A549 (cell line): ENCODE measurements around the gene TEKT3. TPM values are rescaled to one million over a fixed set of nuclear protein-coding genes. Genes with fewer than 3 reads are reported as not detected.

ENCODE experiments used
- ATAC-seq, 2 experiments: fragments of 200-7000 bp in 1 of 2; fragments of >200 bp in 1 of 2; cut with Nextera tagmentation in 1 of 2; cut with Tn5 transposase in 1 of 2; 3 replicates each; pipeline versions ENCODE4 v1.8.0 to v1.9.1; 2018 to 2020; ENCODE audit warnings: mild to moderate bottlenecking in 1 of 2, moderate library complexity in 1 of 2
- CTCF ChIA-PET: fragments of 300-600 bp; sonication (Branson Sonifier 250); formaldehyde crosslinking; extraction: SDS; loops from one replicate; lab custom pipeline; 2021; ENCODE audit warnings: antibody characterized with exemption, inconsistent platforms; lab: Yijun Ruan, JAX
- POLR2A ChIA-PET: fragments of 350-600 bp; formaldehyde crosslinking; extraction: SDS; loops from one replicate; lab custom pipeline; 2021; ENCODE audit warnings: antibody characterized with exemption, inconsistent platforms; lab: Yijun Ruan, JAX
- DNase-seq, 2 experiments: peaks; one replicate each; pipeline versions ENCODE4 v3.0.0 to v3.0.0-alpha.2; 2011 to 2016; ENCODE audit warnings: low read depth in 1 of 2, low spot score in 1 of 2
- FAIRE-seq: peaks from 2 replicates; lab custom pipeline; 2011; peaks lifted over from hg19 to GRCh38; lab: Jason Lieb, UNC
- H3K27ac ChIP-seq, 2 experiments: fragments of >200 bp; sonication (Bioruptor Twin); formaldehyde crosslinking; 3 replicates each; pipeline ENCODE4 v1.5.1; 2016 to 2017
- H3K4me1 ChIP-seq: fragments of >200 bp; sonication (Bioruptor Twin); formaldehyde crosslinking; 3 replicates; pipeline ENCODE4 v1.6.1; 2016
- H3K4me2 ChIP-seq: fragments of >200 bp; sonication (Bioruptor Twin); formaldehyde crosslinking; 3 replicates; pipeline ENCODE4 v1.6.1; 2016
- H3K4me3 ChIP-seq: fragments of >200 bp; sonication (Bioruptor Twin); formaldehyde crosslinking; 3 replicates; pipeline ENCODE4 v1.5.1; 2016
- H3K9me3 ChIP-seq: fragments of >200 bp; sonication (Bioruptor Twin); formaldehyde crosslinking; 3 replicates; pipeline ENCODE4 v1.6.1; 2016
- BHLHE40 ChIP-seq: IDR thresholded peaks from 2 replicates; pipeline ENCODE4 v1.6.1; 2012; ENCODE audit warnings: low read depth, low read length, inconsistent platforms
- CEBPB ChIP-seq, 2 experiments: fragments of >200 bp in 1 of 2; sonication (Bioruptor Twin) in 1 of 2; formaldehyde crosslinking in 1 of 2; IDR thresholded peaks; 2 replicates each; pipeline ENCODE4 v1.6.1; 2012 to 2016
- CHD2 ChIP-seq: fragments of 150-350 bp; IDR thresholded peaks from 2 replicates; pipeline ENCODE4 v1.6.1; 2014; ENCODE audit warnings: low read length; ENCODE audit not compliant: partially characterized antibody
- CTCF ChIP-seq: fragments of >200 bp; sonication (Bioruptor Twin); formaldehyde crosslinking; IDR thresholded peaks from 3 replicates; pipeline ENCODE4 v1.5.1; 2016
- EHF ChIP-seq: fragments of 250-450 bp; sonication (Bioruptor Pico); IDR thresholded peaks from 2 replicates; pipeline ENCODE4 v1.5.0; 2020; ENCODE audit warnings: mild to moderate bottlenecking
- ELK1 ChIP-seq: fragments of 150-350 bp; IDR thresholded peaks from 2 replicates; pipeline ENCODE4 v1.6.1; 2014; ENCODE audit warnings: low read depth, mild to moderate bottlenecking, low read length
- EP300 ChIP-seq, 2 experiments: fragments of >200 bp; sonication (Bioruptor Twin); formaldehyde crosslinking; IDR thresholded peaks; 2 replicates in 1 of 2; 3 replicates in 1 of 2; pipeline ENCODE4 v1.6.1; 2016 to 2017
- ESRRA ChIP-seq: fragments of 150-350 bp; IDR thresholded peaks from 2 replicates; pipeline ENCODE4 v1.6.1; 2014; ENCODE audit warnings: mild to moderate bottlenecking, low read length, borderline replicate concordance
- GATA3 ChIP-seq: IDR thresholded peaks from 2 replicates; pipeline ENCODE4 v1.6.1; 2012; ENCODE audit warnings: borderline replicate concordance
- HEYL ChIP-seq: fragments of 250-450 bp; sonication (Bioruptor Pico); IDR thresholded peaks from 2 replicates; pipeline ENCODE4 v1.8.0; 2021; ENCODE audit warnings: mild to moderate bottlenecking, moderate library complexity
- HOXB5 ChIP-seq: fragments of 250-450 bp; sonication (Bioruptor Pico); IDR thresholded peaks from 2 replicates; pipeline ENCODE4 v1.5.0; 2020; ENCODE audit warnings: mild to moderate bottlenecking, moderate library complexity
- KDM5A ChIP-seq: fragments of 200-600 bp; sonication (generic); IDR thresholded peaks from 2 replicates; pipeline ENCODE4 v1.6.1; 2016; ENCODE audit warnings: antibody characterized with exemption, mild to moderate bottlenecking
- MAFK ChIP-seq: fragments of 450-650 bp; IDR thresholded peaks from 2 replicates; pipeline ENCODE4 v1.6.1; 2014; ENCODE audit not compliant: partially characterized antibody
- MYC ChIP-seq: IDR thresholded peaks from 2 replicates; pipeline ENCODE4 v1.6.1; 2012; ENCODE audit warnings: mild to moderate bottlenecking, inconsistent platforms, low read length, improper control_type of control experiment, borderline replicate concordance
- NFE2L2 ChIP-seq: fragments of 150-350 bp; conservative IDR thresholded peaks from 2 replicates; pipeline ENCODE4 v1.6.1; 2014; ENCODE audit warnings: low read length
- NPAS2 ChIP-seq: fragments of 250-450 bp; sonication (Bioruptor Pico); IDR thresholded peaks from 2 replicates; pipeline ENCODE4 v1.8.0; 2022; ENCODE audit warnings: mild to moderate bottlenecking, moderate library complexity, borderline replicate concordance
- PBX3 ChIP-seq: IDR thresholded peaks from 2 replicates; pipeline ENCODE4 v1.6.1; 2012
- POLR2AphosphoS2 ChIP-seq: conservative IDR thresholded peaks from 2 replicates; pipeline ENCODE4 v1.6.1; 2012; ENCODE audit warnings: low read length, improper control_type of control experiment, inconsistent platforms
- RARB ChIP-seq: fragments of 250-450 bp; sonication (Bioruptor Pico); IDR thresholded peaks from 2 replicates; pipeline ENCODE4 v1.8.0; 2021; ENCODE audit warnings: mild to moderate bottlenecking, moderate library complexity
- RCOR1 ChIP-seq: fragments of 150-350 bp; IDR thresholded peaks from 2 replicates; pipeline ENCODE4 v1.6.1; 2014; ENCODE audit warnings: antibody characterized with exemption, low read length, low read depth
- RFX5 ChIP-seq: fragments of 450-650 bp; IDR thresholded peaks from 2 replicates; pipeline ENCODE4 v1.7.1; 2014; ENCODE audit warnings: antibody characterized with exemption, mild to moderate bottlenecking, moderate library complexity
- RNF2 ChIP-seq: fragments of 200-600 bp; sonication (generic); IDR thresholded peaks from 2 replicates; pipeline ENCODE4 v1.6.1; 2016; ENCODE audit warnings: low read depth, mild to moderate bottlenecking, antibody characterized with exemption, moderate library complexity, borderline replicate concordance
- SMC3 ChIP-seq: fragments of >200 bp; sonication (Bioruptor Twin); formaldehyde crosslinking; IDR thresholded peaks from 3 replicates; pipeline ENCODE4 v1.6.1; 2018; ENCODE audit warnings: inconsistent platforms
- SREBF2 ChIP-seq: fragments of 450-650 bp; IDR thresholded peaks from 2 replicates; pipeline ENCODE4 v1.6.1; 2014; ENCODE audit warnings: mild to moderate bottlenecking, moderate library complexity
- ZC3H11A ChIP-seq: fragments of 450-650 bp; IDR thresholded peaks from 2 replicates; pipeline ENCODE4 v1.6.1; 2014; ENCODE audit warnings: antibody characterized with exemption, mild to moderate bottlenecking
- ZFP36 ChIP-seq: fragments of 450-650 bp; IDR thresholded peaks from 2 replicates; pipeline ENCODE4 v1.6.1; 2014; ENCODE audit warnings: borderline replicate concordance; ENCODE audit not compliant: partially characterized antibody
- ZSCAN20 ChIP-seq: fragments of 250-450 bp; sonication (Bioruptor Pico); IDR thresholded peaks from 2 replicates; pipeline ENCODE4 v1.8.0; 2022; ENCODE audit warnings: mild to moderate bottlenecking, moderate library complexity
- WGBS: methylation state at CpG from one replicate; pipeline ENCODE4 v1.1.6; 2017; ENCODE audit errors: missing lambda C conversion rate; 5-methylcytosine and 5-hydroxymethylcytosine counted together
- polyA plus RNA-seq, 4 experiments: library from polyadenylated mRNA; depleted of rRNA in 3 of 4; stranded (reverse); fragments of >200 nt; fragmentation: RNase III in 1 of 4; extraction: RNeasy Plus Mini Kit Qiagen cat#74134 plus additional on column Dnase treatment in 1 of 4; gene quantifications; 2 replicates in 3 of 4; 3 replicates in 1 of 4; pipeline ENCODE4 v1.2.3, GENCODE V29; 2011 to 2017

TEKT3 gene
- polyA plus RNA-seq, 2 of the 4 experiments (the other 2 are of a cell fraction), result 0.17 to 0.21 TPM

GRCh38 chr17:15311996-15312395 lies 29.4 kb downstream of the TEKT3 start:
- no peak for TF ChIP-seq HOXB5 (CRISPR knock-in tag)
- no peak for TF ChIP-seq NFE2L2
- no peak for TF ChIP-seq CEBPB (IDR thresholded peaks at IDR 0.05)
- TF ChIP-seq RFX5, result no peak
- no peak for TF ChIP-seq ELK1
- TF ChIP-seq RNF2, result no peak
- TF ChIP-seq ZSCAN20 (CRISPR knock-in tag), result no peak
- no peak for TF ChIP-seq EHF
- TF ChIP-seq BHLHE40, result no peak
- TF ChIP-seq ESRRA, result no peak
- no peak for TF ChIP-seq EP300 (IDR thresholded peaks at IDR 0.05)
- TF ChIP-seq MAFK, result no peak
- TF ChIP-seq ZFP36, result no peak
- TF ChIP-seq CHD2, result no peak
- no peak for TF ChIP-seq POLR2AphosphoS2
- no peak for TF ChIP-seq PBX3
- no peak for TF ChIP-seq SREBF2
- TF ChIP-seq RCOR1, result no peak
- no peak overlapping the region for H3K27ac ChIP-seq
- H3K4me2 ChIP-seq, result no peak overlapping the region
- DNase-seq (no peak), FAIRE-seq (no peak), ATAC-seq (no peak)
- no peaks in the 10 kb centered on the region for H3K4me1 ChIP-seq
- no peaks in the 10 kb centered on the region for H3K9me3 ChIP-seq
- 81% methylated on average over 5 of the region's 5 CpGs for WGBS
- ChIA-PET CTCF (interaction anchor here (1.5 kb wide), 1 partner anchor 14 kb away, joined by 3 read pairs; no protein-coding TSS in a partner anchor), POLR2A (no interaction called here)
- H3K4me3 ChIP-seq, result no peak overlapping the region

- ATAC-seq (no peak), DNase-seq (no peak), FAIRE-seq (no peak)
- TF ChIP-seq ZC3H11A, result no peak
- Histone ChIP-seq H3K4me2 (no peak overlapping the region), H3K4me3 (no peak overlapping the region), H3K9me3 (no peaks in the 10 kb centered on the region), H3K4me1 (peaks cover 12% of the 10 kb centered on the region), H3K27ac (no peak overlapping the region)
- ChIA-PET POLR2A (no interaction called here), CTCF (interaction anchor here (2.0 kb wide), 1 partner anchor 51 kb away, joined by 4 read pairs; no protein-coding TSS in a partner anchor)
- 30% methylated on average over 3 of the region's 3 CpGs for WGBS
These were observed 31.6 kb downstream of the TEKT3 start for GRCh38 chr17:15309793-15310192.

- Histone ChIP-seq H3K4me1 (peaks cover 12% of the 10 kb centered on the region), H3K27ac (no peak overlapping the region), H3K4me2 (no peak overlapping the region), H3K9me3 (no peaks in the 10 kb centered on the region), H3K4me3 (no peak overlapping the region)
- DNase-seq, result no peak
- POLR2A ChIA-PET, result no interaction called here
- TF ChIP-seq CTCF, result no peak
- TF ChIP-seq NPAS2 (CRISPR knock-in tag), result no peak
- no peak for TF ChIP-seq KDM5A
- TF ChIP-seq SMC3, result no peak
- TF ChIP-seq ELK1, result no peak
- TF ChIP-seq CEBPB (IDR thresholded peaks at IDR 0.05), result no peak
- TF ChIP-seq MYC, result no peak
- no peak for TF ChIP-seq EHF
- TF ChIP-seq HEYL (CRISPR knock-in tag), result no peak
- no peak for TF ChIP-seq RARB (CRISPR knock-in tag)
- TF ChIP-seq ZSCAN20 (CRISPR knock-in tag), result no peak
- no peak for TF ChIP-seq ZFP36
- no peak for TF ChIP-seq GATA3
- no peak for TF ChIP-seq PBX3
- 60% methylated on average over 3 of the region's 3 CpGs for WGBS
- CTCF ChIA-PET, result interaction anchor here (0.6 kb wide), 1 partner anchor 191 kb away, joined by 3 read pairs; no protein-coding TSS in a partner anchor
- no peak for FAIRE-seq
- no peak for ATAC-seq
These were observed 32.2 kb downstream of the TEKT3 start for GRCh38 chr17:15309236-15309635.
